Left ventricle myocardium superior (tissue), 1 donor: Measurements from ENCODE around the gene SHROOM3. TPM values are rescaled to one million over a fixed set of nuclear protein-coding genes. Genes with fewer than 3 reads are reported as not detected.
A peak's percentile ranks its signal among the peaks of the same experiment; 100 is the strongest.

Experiments used
- ATAC-seq: fragments of 200-7000 bp; cut with Tn5 transposase; one replicate; pipeline ENCODE4 v1.9.1; 2020; ENCODE audit warnings: mild to moderate bottlenecking, moderate library complexity
- DNase-seq: peaks from one replicate; pipeline ENCODE4 v3.0.0-alpha.2; 2020
- intact Hi-C: fragments of 100-400 bp; cut with micrococcal nuclease; formaldehyde crosslinking; loops from one replicate; pipeline ENCODE4 v1.11.0; 2022
- total RNA-seq: library from RNA; stranded (reverse); fragmentation: NEBNext Ultra II Directional; extraction: Animal tissue kit (Norgen Biotek cat#: 25700); gene quantifications from one replicate; pipeline ENCODE4 v1.2.1, GENCODE V29; 2021
- donor health status: DM: no; HTN: yes; CAD: no; lungs with severe emphysema.

SHROOM3 gene
- total RNA-seq, 1 donor from 2014 or later = 14.2 TPM

- DNase-seq (no peak), ATAC-seq (peak; percentile 97)
- intact Hi-C loops = no loop called here
These were observed 91.6 kb downstream of the SHROOM3 start for GRCh38 chr4:76526585-76526990.

- intact Hi-C loops = no loop called here
- DNase-seq (no peak), ATAC-seq (no peak)
These were observed 92.6 kb downstream of the SHROOM3 start for GRCh38 chr4:76527666-76528065.

GRCh38 chr4:76531597-76531996, 96.6 kb downstream of the SHROOM3 start:
- no peak for DNase-seq
- no peak for ATAC-seq
- intact Hi-C loops = loop anchor here (5.0 kb wide), 1 partner anchor 61 kb away; no protein-coding TSS in a partner anchor

GRCh38 chr4:76532805-76533204, 97.8 kb downstream of the SHROOM3 start:
- ATAC-seq = no peak

GRCh38 chr4:76533314-76533713, 98.3 kb downstream of the SHROOM3 start:
- peak; percentile 72 for ATAC-seq
- no peak for DNase-seq
- intact Hi-C loops = loop anchor here (5.0 kb wide), 1 partner anchor 59 kb away; no protein-coding TSS in a partner anchor

More at GRCh38 chr4:76532805-76533204, 97.8 kb downstream of the SHROOM3 start:
- no peak for DNase-seq
- intact Hi-C loops = loop anchor here (5.0 kb wide), 1 partner anchor 59 kb away; no protein-coding TSS in a partner anchor

GRCh38 chr4:76535603-76536372, 100.8 kb downstream of the SHROOM3 start:
- no peak for ATAC-seq
- DNase-seq = no peak
- intact Hi-C loops = no loop called here

- no peak for ATAC-seq
- intact Hi-C loops = no loop called here
- DNase-seq = no peak
These were observed 101.3 kb downstream of the SHROOM3 start for GRCh38 chr4:76536373-76536689.

- intact Hi-C loops = no loop called here
- ATAC-seq = no peak
- no peak for DNase-seq
These were observed 103.3 kb downstream of the SHROOM3 start for GRCh38 chr4:76538296-76538695.

GRCh38 chr4:76539979-76540378, 105.0 kb downstream of the SHROOM3 start:
- no peak for DNase-seq
- ATAC-seq = no peak
- intact Hi-C loops = no loop called here

GRCh38 chr4:76540486-76540885, 105.5 kb downstream of the SHROOM3 start:
- DNase-seq (no peak), ATAC-seq (no peak)
- intact Hi-C loops = no loop called here

GRCh38 chr4:76543378-76543777, 108.3 kb downstream of the SHROOM3 start:
- intact Hi-C loops = no loop called here
- no peak for DNase-seq
- ATAC-seq = no peak

GRCh38 chr4:76544725-76545124, 109.7 kb downstream of the SHROOM3 start:
- ATAC-seq = no peak
- DNase-seq = no peak
- intact Hi-C loops = no loop called here

GRCh38 chr4:76545226-76545884, 110.3 kb downstream of the SHROOM3 start:
- DNase-seq = no peak
- ATAC-seq = no peak
- intact Hi-C loops = no loop called here

GRCh38 chr4:76546327-76546726, 111.3 kb downstream of the SHROOM3 start:
- no peak for DNase-seq
- intact Hi-C loops = no loop called here
- no peak for ATAC-seq

- DNase-seq (no peak), ATAC-seq (peak; percentile 18)
- intact Hi-C loops = no loop called here
These were observed 112.0 kb downstream of the SHROOM3 start for GRCh38 chr4:76546759-76547742.

GRCh38 chr4:76548704-76549103, 113.7 kb downstream of the SHROOM3 start:
- DNase-seq (no peak), ATAC-seq (no peak)
- intact Hi-C loops = no loop called here

GRCh38 chr4:76549765-76550164, 114.7 kb downstream of the SHROOM3 start:
- DNase-seq = no peak
- no peak for ATAC-seq
- intact Hi-C loops = no loop called here

- DNase-seq (no peak), ATAC-seq (no peak)
These were observed 116.1 kb downstream of the SHROOM3 start for GRCh38 chr4:76550966-76551780.

GRCh38 chr4:76554630-76555029, 119.6 kb downstream of the SHROOM3 start:
- no peak for DNase-seq
- ATAC-seq = no peak
- intact Hi-C loops = no loop called here

More at GRCh38 chr4:76550966-76551780, 116.1 kb downstream of the SHROOM3 start:
- intact Hi-C loops = no loop called here
